ENCODE data around the gene DIP2B. TPM values are rescaled to one million over a fixed set of nuclear protein-coding genes. Genes with fewer than 3 reads are reported as not detected.

The DIP2B gene
- total RNA-seq, 1 experiment from 2014 or later: 26.1 TPM

DNA sequence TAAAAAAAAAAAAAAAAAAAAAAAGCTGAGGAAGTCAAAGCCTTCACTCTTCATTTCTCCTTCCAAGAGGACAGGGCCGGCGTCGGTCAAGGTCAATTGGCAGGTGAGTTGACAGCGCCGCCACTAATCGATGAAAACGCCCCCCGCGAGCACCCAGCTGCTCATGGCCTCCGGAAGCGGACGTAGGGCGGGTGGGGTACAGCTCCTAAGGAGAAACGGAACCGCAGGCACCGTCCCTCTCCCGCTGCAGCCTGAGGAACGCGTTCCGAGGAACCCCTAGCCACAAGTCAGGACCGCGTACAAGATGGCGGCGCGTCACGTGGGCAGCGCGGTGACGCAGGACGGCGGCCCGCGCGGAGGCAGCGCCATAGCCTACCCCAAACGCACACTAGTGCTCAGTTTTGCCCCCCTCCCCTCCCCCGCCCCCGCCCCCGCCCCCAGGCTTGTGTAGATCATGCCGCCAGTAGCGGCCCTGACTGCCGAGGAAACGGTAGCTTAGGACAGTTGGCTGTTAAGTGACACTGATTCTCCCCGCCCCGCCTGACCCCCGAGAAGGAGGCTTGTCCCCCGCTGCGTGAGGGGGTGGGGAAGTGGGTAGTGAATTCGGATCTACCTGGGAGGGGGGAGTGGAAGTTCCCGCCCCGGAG is 259.0 kb downstream of the DIP2B start, which contains the start of gene ATF1 (continued):
- TF ChIP-seq, protein P1, sequence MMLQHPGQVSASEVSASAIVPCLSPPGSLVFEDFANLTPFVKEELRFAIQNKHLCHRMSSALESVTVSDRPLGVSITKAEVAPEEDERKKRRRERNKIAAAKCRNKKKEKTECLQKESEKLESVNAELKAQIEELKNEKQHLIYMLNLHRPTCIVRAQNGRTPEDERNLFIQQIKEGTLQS (CRISPR knock-in tag; conservative IDR thresholded peaks at IDR 0.05): no peak
- TF ChIP-seq SMAD3 (CRISPR knock-in tag; IDR thresholded peaks at IDR 0.05; ENCODE audit: borderline replicate concordance) (peak; percentile 91; the same call in 1 of the 2 replicates), ZNF232 (CRISPR knock-in tag; IDR thresholded peaks at IDR 0.05) (peak; percentile 86), RORB (CRISPR knock-in tag; IDR thresholded peaks at IDR 0.05) (no peak)
- TF ChIP-seq, protein P2, sequence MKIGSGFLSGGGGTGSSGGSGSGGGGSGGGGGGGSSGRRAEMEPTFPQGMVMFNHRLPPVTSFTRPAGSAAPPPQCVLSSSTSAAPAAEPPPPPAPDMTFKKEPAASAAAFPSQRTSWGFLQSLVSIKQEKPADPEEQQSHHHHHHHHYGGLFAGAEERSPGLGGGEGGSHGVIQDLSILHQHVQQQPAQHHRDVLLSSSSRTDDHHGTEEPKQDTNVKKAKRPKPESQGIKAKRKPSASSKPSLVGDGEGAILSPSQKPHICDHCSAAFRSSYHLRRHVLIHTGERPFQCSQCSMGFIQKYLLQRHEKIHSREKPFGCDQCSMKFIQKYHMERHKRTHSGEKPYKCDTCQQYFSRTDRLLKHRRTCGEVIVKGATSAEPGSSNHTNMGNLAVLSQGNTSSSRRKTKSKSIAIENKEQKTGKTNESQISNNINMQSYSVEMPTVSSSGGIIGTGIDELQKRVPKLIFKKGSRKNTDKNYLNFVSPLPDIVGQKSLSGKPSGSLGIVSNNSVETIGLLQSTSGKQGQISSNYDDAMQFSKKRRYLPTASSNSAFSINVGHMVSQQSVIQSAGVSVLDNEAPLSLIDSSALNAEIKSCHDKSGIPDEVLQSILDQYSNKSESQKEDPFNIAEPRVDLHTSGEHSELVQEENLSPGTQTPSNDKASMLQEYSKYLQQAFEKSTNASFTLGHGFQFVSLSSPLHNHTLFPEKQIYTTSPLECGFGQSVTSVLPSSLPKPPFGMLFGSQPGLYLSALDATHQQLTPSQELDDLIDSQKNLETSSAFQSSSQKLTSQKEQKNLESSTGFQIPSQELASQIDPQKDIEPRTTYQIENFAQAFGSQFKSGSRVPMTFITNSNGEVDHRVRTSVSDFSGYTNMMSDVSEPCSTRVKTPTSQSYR (CRISPR knock-in tag; IDR thresholded peaks at IDR 0.05): peak; percentile 67; the same call in 1 of the 2 replicates
- TF ChIP-seq, protein P3, sequence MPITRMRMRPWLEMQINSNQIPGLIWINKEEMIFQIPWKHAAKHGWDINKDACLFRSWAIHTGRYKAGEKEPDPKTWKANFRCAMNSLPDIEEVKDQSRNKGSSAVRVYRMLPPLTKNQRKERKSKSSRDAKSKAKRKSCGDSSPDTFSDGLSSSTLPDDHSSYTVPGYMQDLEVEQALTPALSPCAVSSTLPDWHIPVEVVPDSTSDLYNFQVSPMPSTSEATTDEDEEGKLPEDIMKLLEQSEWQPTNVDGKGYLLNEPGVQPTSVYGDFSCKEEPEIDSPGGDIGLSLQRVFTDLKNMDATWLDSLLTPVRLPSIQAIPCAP (CRISPR knock-in tag; IDR thresholded peaks at IDR 0.05): no peak
- TF ChIP-seq, protein P4, sequence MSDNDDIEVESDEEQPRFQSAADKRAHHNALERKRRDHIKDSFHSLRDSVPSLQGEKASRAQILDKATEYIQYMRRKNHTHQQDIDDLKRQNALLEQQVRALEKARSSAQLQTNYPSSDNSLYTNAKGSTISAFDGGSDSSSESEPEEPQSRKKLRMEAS (CRISPR knock-in tag; IDR thresholded peaks at IDR 0.05): peak; percentile 89
- TF ChIP-seq, protein P5, sequence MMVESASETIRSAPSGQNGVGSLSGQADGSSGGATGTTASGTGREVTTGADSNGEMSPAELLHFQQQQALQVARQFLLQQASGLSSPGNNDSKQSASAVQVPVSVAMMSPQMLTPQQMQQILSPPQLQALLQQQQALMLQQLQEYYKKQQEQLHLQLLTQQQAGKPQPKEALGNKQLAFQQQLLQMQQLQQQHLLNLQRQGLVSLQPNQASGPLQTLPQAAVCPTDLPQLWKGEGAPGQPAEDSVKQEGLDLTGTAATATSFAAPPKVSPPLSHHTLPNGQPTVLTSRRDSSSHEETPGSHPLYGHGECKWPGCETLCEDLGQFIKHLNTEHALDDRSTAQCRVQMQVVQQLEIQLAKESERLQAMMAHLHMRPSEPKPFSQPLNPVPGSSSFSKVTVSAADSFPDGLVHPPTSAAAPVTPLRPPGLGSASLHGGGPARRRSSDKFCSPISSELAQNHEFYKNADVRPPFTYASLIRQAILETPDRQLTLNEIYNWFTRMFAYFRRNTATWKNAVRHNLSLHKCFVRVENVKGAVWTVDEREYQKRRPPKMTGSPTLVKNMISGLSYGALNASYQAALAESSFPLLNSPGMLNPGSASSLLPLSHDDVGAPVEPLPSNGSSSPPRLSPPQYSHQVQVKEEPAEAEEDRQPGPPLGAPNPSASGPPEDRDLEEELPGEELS (CRISPR knock-in tag; IDR thresholded peaks at IDR 0.05): peak; percentile 91; the same call in 1 of the 2 replicates
- TF ChIP-seq, protein P6, sequence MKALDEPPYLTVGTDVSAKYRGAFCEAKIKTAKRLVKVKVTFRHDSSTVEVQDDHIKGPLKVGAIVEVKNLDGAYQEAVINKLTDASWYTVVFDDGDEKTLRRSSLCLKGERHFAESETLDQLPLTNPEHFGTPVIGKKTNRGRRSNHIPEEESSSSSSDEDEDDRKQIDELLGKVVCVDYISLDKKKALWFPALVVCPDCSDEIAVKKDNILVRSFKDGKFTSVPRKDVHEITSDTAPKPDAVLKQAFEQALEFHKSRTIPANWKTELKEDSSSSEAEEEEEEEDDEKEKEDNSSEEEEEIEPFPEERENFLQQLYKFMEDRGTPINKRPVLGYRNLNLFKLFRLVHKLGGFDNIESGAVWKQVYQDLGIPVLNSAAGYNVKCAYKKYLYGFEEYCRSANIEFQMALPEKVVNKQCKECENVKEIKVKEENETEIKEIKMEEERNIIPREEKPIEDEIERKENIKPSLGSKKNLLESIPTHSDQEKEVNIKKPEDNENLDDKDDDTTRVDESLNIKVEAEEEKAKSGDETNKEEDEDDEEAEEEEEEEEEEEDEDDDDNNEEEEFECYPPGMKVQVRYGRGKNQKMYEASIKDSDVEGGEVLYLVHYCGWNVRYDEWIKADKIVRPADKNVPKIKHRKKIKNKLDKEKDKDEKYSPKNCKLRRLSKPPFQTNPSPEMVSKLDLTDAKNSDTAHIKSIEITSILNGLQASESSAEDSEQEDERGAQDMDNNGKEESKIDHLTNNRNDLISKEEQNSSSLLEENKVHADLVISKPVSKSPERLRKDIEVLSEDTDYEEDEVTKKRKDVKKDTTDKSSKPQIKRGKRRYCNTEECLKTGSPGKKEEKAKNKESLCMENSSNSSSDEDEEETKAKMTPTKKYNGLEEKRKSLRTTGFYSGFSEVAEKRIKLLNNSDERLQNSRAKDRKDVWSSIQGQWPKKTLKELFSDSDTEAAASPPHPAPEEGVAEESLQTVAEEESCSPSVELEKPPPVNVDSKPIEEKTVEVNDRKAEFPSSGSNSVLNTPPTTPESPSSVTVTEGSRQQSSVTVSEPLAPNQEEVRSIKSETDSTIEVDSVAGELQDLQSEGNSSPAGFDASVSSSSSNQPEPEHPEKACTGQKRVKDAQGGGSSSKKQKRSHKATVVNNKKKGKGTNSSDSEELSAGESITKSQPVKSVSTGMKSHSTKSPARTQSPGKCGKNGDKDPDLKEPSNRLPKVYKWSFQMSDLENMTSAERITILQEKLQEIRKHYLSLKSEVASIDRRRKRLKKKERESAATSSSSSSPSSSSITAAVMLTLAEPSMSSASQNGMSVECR (CRISPR knock-in tag; IDR thresholded peaks at IDR 0.05; ENCODE audit: borderline replicate concordance): peak; percentile 42; the same call in 1 of the 2 replicates

DNA sequence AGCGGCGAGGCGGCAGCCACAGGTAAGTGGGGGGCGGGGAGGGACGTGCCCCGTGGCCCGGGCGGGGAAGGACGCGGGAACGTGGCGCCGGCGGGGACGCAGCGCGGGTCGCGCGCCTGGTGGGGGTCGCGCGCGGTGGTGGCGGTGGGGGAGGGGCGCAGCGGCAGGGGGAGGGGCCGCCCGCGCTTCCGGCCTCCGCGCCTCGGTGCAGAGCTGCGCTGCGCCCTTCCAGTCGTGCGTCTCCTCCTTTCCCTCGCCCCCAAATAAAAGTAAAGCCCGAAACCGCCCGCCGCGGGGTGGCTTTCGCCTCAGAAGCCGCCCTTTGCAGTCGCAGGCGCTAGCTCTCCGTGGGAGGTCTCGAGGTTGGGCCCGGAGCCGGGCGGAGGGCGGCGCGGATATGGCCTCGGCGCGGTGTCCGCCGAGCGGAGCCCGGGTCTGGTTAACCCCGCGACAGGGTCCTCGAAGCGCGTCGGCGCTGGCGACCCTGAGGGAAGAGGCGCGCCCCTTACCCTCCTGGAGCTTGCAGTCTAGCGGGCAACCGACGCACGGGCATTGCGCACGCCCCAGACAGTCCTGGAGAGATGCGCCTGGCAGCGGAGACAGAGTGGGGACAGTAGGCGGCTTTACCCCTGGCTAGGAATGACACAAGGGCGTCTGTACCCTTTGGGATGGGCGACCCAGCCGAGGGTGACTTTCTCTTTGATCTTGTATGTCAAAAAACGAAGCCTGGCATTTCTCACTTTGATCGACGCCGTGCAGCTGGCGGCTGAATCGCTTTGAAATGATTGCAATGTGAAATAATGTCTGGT is 259.7 kb downstream of the DIP2B start:
- H3K4me3 Mint-ChIP-seq: peak overlapping the region; percentile 91
- H3K36me3 Mint-ChIP-seq: peaks cover 4% of the 10 kb centered on the region
- ATAC-seq: peak; percentile 44
- CTCF ChIA-PET: interaction anchor here (0.6 to 3.2 kb wide), 30 partner anchors 10 to 680 kb away, joined by 3 to 43 read pairs (median 4); partner anchors contain the start of genes DAZAP2, DIP2B and SLC11A2
- H3K4me1 Mint-ChIP-seq: peaks cover 31% of the 10 kb centered on the region
- POLR2A ChIA-PET: interaction anchor here (0.6 to 1.5 kb wide), 6 partner anchors 9 to 264 kb away, joined by 3 to 8 read pairs (median 3); partner anchors contain the start of gene SLC11A2
- peak; percentile 69 for DNase-seq (ENCODE audit: low spot score)
- peak overlapping the region; percentile 97 for H3K27ac Mint-ChIP-seq
- no peaks in the 10 kb centered on the region for H3K27me3 Mint-ChIP-seq (ENCODE audit: low read depth)
- H3K9me3 Mint-ChIP-seq: peaks cover 5% of the 10 kb centered on the region
- TF ChIP-seq MXD4 (CRISPR knock-in tag; IDR thresholded peaks at IDR 0.05; ENCODE audit: borderline replicate concordance) (no peak), PRRX2 (CRISPR knock-in tag; IDR thresholded peaks at IDR 0.05) (no peak), CBFB (CRISPR knock-in tag; IDR thresholded peaks at IDR 0.05; ENCODE audit: low read depth) (no peak), SOX15 (CRISPR knock-in tag; IDR thresholded peaks at IDR 0.05) (no peak), TCF7 (CRISPR knock-in tag; IDR thresholded peaks at IDR 0.05; ENCODE audit: low read depth) (0 out of 2 replicates have a peak, but pooled peaks have one; percentile 36)
- TF ChIP-seq, protein P3 (CRISPR knock-in tag; IDR thresholded peaks at IDR 0.05): 0 out of 2 replicates have a peak, but pooled peaks have one; percentile 39
- TF ChIP-seq, protein P7, sequence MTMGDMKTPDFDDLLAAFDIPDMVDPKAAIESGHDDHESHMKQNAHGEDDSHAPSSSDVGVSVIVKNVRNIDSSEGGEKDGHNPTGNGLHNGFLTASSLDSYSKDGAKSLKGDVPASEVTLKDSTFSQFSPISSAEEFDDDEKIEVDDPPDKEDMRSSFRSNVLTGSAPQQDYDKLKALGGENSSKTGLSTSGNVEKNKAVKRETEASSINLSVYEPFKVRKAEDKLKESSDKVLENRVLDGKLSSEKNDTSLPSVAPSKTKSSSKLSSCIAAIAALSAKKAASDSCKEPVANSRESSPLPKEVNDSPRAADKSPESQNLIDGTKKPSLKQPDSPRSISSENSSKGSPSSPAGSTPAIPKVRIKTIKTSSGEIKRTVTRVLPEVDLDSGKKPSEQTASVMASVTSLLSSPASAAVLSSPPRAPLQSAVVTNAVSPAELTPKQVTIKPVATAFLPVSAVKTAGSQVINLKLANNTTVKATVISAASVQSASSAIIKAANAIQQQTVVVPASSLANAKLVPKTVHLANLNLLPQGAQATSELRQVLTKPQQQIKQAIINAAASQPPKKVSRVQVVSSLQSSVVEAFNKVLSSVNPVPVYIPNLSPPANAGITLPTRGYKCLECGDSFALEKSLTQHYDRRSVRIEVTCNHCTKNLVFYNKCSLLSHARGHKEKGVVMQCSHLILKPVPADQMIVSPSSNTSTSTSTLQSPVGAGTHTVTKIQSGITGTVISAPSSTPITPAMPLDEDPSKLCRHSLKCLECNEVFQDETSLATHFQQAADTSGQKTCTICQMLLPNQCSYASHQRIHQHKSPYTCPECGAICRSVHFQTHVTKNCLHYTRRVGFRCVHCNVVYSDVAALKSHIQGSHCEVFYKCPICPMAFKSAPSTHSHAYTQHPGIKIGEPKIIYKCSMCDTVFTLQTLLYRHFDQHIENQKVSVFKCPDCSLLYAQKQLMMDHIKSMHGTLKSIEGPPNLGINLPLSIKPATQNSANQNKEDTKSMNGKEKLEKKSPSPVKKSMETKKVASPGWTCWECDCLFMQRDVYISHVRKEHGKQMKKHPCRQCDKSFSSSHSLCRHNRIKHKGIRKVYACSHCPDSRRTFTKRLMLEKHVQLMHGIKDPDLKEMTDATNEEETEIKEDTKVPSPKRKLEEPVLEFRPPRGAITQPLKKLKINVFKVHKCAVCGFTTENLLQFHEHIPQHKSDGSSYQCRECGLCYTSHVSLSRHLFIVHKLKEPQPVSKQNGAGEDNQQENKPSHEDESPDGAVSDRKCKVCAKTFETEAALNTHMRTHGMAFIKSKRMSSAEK (CRISPR knock-in tag; IDR thresholded peaks at IDR 0.05; ENCODE audit: borderline replicate concordance): no peak
